ENCODE data around the gene OR6X1.

Gene OR6X1

DNA sequence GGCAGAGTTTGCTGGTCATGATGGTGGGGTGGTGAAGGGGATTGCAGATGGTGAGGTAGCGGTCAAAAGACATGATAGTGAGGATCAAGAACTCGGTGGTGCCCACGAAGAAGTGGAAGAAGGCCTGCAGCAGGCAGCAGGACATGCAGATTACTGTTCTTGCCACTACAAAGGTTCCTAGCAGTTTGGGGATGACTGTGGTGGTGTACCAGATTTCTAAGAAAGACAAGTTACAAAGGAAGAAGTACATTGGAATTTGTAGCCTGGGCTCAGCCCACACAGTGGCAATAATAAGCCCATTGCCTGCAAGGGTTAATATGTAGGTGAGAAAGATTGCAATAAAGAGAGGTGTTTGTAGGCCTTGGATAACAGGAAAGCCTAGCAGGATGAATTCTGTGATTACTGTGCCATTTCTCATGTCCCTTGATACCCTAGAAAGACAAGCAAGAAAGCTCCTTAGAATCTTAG is at the start of gene OR6X1:
OR6X1 (minus strand) TSS at position 418 of the 468 bp plus-strand sequence; CDS start at position 418, 0 bp downstream.
- Mint-ChIP-seq H3K27me3 (peaks cover 51% of the 10 kb centered on the region), H3K9me3 (no peaks in the 10 kb centered on the region), H3K4me1 (ENCODE audit: low read depth) (no peaks in the 10 kb centered on the region), H3K36me3 (ENCODE audit: low read depth) (no peaks in the 10 kb centered on the region), H3K27ac (no peak within 1 kb of the TSS), H3K4me3 (no peak within 1 kb of the TSS)
- no peak for DNase-seq

- Mint-ChIP-seq H3K27ac (no peak overlapping the region), H3K27me3 (no peaks in the 10 kb centered on the region), H3K4me1 (ENCODE audit: low read depth) (no peaks in the 10 kb centered on the region), H3K9me3 (no peaks in the 10 kb centered on the region), H3K36me3 (ENCODE audit: low read depth) (no peaks in the 10 kb centered on the region), H3K4me3 (no peak overlapping the region)
- DNase-seq, result no peak
Measured at GRCh38 chr11:123801765-123802164, 47.4 kb upstream of the OR6X1 start.

- Mint-ChIP-seq H3K9me3 (no peaks in the 10 kb centered on the region), H3K4me3 (no peak overlapping the region), H3K4me1 (ENCODE audit: low read depth) (no peaks in the 10 kb centered on the region), H3K27me3 (no peaks in the 10 kb centered on the region), H3K27ac (no peak overlapping the region), H3K36me3 (ENCODE audit: low read depth) (no peaks in the 10 kb centered on the region)
- no peak for DNase-seq
Measured at GRCh38 chr11:123800036-123800435, 45.7 kb upstream of the OR6X1 start.

DNA sequence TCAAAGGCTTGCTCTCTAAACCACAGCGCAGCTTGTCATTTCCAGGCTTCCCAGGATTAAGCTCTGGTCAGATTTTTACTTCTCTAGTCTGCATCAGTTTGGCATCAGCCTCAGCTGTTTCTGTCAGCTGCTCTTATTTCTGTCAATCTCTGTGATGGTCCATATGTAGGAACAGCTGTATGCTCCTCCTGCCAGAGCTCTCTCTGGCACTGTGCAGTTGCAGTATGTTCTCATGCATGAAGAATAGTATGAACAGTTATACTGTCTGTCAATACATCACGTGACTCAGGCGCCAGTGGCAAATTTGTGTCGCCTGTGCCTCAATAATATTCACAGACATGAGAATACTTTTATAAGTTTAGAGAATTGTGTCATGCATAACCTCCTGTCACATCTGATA is 45.1 kb upstream of the OR6X1 start:
- H3K27me3 Mint-ChIP-seq, result no peaks in the 10 kb centered on the region
- no peaks in the 10 kb centered on the region for H3K36me3 Mint-ChIP-seq (ENCODE audit: low read depth)
- no peaks in the 10 kb centered on the region for H3K4me1 Mint-ChIP-seq (ENCODE audit: low read depth)
- no peak overlapping the region for H3K27ac Mint-ChIP-seq
- no peak for DNase-seq
- H3K9me3 Mint-ChIP-seq, result no peaks in the 10 kb centered on the region
- no peak overlapping the region for H3K4me3 Mint-ChIP-seq

DNA sequence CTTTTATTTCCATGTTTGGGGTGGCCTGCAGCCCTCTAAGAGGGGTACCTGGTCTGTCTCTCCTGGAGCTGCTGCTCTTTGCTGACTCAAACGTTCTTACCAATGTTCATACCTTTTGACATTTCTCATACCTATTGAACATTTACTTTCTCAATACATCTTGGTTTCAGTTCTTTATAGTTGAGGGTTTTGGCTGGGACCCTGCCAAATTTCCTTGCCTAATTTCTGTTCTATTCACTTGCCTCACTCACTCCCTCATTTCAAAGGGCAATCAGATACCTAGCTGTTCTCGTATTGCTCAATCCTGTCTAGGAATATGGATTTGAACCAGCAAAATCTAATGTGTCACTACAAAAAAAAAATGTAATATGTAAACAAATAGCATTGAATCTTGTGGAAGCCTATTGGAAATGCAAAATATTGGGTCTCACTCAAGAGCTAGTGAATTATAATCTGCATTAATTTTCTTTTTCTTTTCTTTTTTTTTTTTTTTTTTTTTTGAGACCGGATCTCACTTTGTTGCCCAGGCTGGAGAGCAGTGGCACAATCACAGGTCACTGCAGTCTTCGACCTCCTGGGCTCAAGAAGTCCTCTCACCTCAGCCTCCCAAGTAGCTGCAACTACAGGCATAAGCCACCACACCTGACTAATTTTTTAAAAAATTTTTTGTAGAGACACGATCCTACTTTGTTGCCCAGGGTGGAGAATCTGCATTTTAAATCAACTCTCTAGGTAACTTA is 44.4 kb upstream of the OR6X1 start:
- H3K4me3 Mint-ChIP-seq, result no peak overlapping the region
- no peaks in the 10 kb centered on the region for H3K9me3 Mint-ChIP-seq
- peaks cover 6% of the 10 kb centered on the region for H3K27me3 Mint-ChIP-seq
- H3K36me3 Mint-ChIP-seq (ENCODE audit: low read depth), result no peaks in the 10 kb centered on the region
- DNase-seq, result no peak
- no peak overlapping the region for H3K27ac Mint-ChIP-seq
- no peaks in the 10 kb centered on the region for H3K4me1 Mint-ChIP-seq (ENCODE audit: low read depth)

GRCh38 chr11:123798079-123798478 is 43.8 kb upstream of the OR6X1 start:
- Mint-ChIP-seq H3K27me3 (peaks cover 6% of the 10 kb centered on the region), H3K27ac (no peak overlapping the region), H3K9me3 (no peaks in the 10 kb centered on the region), H3K4me1 (ENCODE audit: low read depth) (no peaks in the 10 kb centered on the region), H3K4me3 (no peak overlapping the region), H3K36me3 (ENCODE audit: low read depth) (no peaks in the 10 kb centered on the region)
- no peak for DNase-seq

DNA sequence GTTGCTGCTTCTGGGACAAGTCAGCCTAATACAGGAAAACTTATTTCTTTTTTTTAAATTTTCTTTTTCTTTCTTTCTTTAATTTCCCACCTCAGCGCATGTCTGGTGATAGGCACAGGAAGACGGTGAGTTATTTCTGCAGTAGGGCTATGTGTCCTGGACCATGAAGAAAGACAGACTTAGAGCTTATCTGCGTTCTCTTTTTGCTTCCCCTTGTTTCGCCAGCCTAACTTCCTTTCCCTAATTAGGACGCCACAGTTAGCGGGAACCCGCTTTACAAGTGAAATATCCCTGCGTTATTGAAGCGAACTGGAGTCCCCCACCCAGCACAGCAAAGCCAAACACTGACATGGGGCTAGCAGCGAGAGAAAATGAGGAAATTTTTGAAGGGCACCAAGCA is 43.2 kb upstream of the OR6X1 start:
- H3K27me3 Mint-ChIP-seq, result peaks cover 6% of the 10 kb centered on the region
- no peak for DNase-seq
- H3K9me3 Mint-ChIP-seq, result no peaks in the 10 kb centered on the region
- no peak overlapping the region for H3K27ac Mint-ChIP-seq
- no peaks in the 10 kb centered on the region for H3K4me1 Mint-ChIP-seq (ENCODE audit: low read depth)
- H3K4me3 Mint-ChIP-seq, result no peak overlapping the region
- no peaks in the 10 kb centered on the region for H3K36me3 Mint-ChIP-seq (ENCODE audit: low read depth)

GRCh38 chr11:123797114-123797513 is 42.8 kb upstream of the OR6X1 start:
- H3K36me3 Mint-ChIP-seq (ENCODE audit: low read depth), result no peaks in the 10 kb centered on the region
- H3K9me3 Mint-ChIP-seq, result no peaks in the 10 kb centered on the region
- H3K27ac Mint-ChIP-seq, result no peak overlapping the region
- no peak for DNase-seq
- no peak overlapping the region for H3K4me3 Mint-ChIP-seq
- no peaks in the 10 kb centered on the region for H3K4me1 Mint-ChIP-seq (ENCODE audit: low read depth)
- H3K27me3 Mint-ChIP-seq, result peaks cover 6% of the 10 kb centered on the region

DNA sequence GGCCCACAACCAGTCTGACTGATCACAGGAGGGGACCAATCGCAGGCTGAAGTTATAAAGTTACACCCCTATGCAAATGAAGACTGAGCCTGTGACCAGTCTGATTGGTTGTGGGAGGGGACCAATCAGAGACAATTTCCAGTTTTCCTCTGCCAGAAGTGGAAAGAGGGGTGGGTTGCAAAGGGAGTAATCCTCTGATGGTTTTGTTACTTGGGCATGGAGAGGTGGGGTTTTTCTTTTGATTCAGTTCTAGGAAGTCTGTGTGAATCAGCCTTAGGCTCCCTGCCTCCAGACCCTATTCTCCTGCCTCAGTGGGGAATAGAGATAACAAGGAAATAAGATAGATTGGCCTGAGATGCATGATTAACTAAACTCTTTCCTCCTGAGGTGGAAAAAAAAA is 41.9 kb upstream of the OR6X1 start:
- H3K9me3 Mint-ChIP-seq, result no peaks in the 10 kb centered on the region
- H3K36me3 Mint-ChIP-seq (ENCODE audit: low read depth), result no peaks in the 10 kb centered on the region
- H3K27me3 Mint-ChIP-seq, result peaks cover 6% of the 10 kb centered on the region
- no peaks in the 10 kb centered on the region for H3K4me1 Mint-ChIP-seq (ENCODE audit: low read depth)
- DNase-seq, result no peak
- H3K27ac Mint-ChIP-seq, result no peak overlapping the region
- no peak overlapping the region for H3K4me3 Mint-ChIP-seq

DNA sequence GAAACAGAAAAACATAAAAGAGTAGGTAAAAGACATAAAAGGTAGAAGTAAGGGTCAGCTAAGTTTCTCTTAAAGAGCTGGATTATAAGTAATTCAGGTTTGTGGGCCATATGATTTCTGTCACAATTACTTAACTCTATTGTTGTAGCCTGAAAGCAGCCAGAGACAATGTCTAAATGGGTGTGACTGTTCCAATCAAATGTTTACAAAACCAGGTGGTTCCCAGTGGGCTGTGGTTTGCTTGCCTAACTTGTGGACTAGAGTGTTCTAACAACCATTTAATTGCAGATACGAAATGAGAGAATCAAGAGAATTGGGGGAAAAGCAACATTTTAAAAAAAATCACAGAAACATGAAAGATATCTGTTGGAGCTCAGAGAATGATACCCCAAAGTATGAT is 29.2 kb upstream of the OR6X1 start:
- no peaks in the 10 kb centered on the region for H3K4me1 Mint-ChIP-seq (ENCODE audit: low read depth)
- peaks cover 19% of the 10 kb centered on the region for H3K27me3 Mint-ChIP-seq

GRCh38 chr11:123778511-123778910 is 24.2 kb upstream of the OR6X1 start:
- DNase-seq, result no peak
- Mint-ChIP-seq H3K36me3 (ENCODE audit: low read depth) (no peaks in the 10 kb centered on the region), H3K4me1 (ENCODE audit: low read depth) (no peaks in the 10 kb centered on the region), H3K27me3 (peaks cover 15% of the 10 kb centered on the region), H3K9me3 (no peaks in the 10 kb centered on the region), H3K4me3 (no peak overlapping the region), H3K27ac (no peak overlapping the region)

More for the DNA sequence above, 29.2 kb upstream of the OR6X1 start:
- Mint-ChIP-seq H3K36me3 (ENCODE audit: low read depth) (no peaks in the 10 kb centered on the region), H3K27ac (no peak overlapping the region), H3K4me3 (no peak overlapping the region), H3K9me3 (no peaks in the 10 kb centered on the region)
- no peak for DNase-seq

DNA sequence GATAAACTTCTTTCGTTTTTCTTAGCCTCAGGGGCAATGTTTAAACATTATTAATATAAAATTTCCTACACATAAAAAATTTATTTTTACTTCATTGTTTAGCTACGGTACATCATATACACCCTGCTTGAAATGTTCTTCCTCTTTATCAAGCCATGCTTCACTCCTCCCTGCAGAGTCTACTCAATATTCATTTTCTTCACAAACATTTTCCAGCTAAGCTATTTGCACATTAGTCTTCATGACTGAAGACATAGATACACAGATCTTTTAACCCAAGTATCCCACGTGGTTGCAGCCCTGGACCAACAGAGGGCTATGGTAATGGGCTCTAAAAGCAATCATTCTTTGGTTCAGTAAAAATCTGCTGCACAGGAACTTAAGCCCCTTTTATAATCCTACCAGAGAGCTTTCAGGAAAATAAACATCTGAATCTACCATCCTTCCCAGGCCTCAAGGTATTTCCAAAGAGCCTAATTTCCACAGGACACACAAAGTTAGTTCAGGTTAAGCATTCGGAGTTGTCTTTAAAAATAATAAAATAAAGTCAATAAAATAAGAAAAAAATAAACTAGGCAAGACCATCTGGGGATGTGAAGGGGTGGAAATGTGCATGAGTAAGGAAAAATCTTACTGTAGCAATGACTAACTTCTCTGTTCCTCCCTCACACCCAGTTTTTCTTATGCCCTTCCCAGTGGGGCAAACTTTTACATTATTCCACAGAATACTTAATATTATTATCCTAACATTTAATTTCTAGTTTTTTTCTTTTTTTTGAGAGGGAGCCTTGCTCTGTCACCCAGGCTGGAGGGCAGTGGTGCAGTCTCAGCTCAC is 21.6 kb upstream of the OR6X1 start:
- Mint-ChIP-seq H3K27ac (no peak overlapping the region), H3K9me3 (no peaks in the 10 kb centered on the region), H3K36me3 (ENCODE audit: low read depth) (no peaks in the 10 kb centered on the region), H3K27me3 (peaks cover 4% of the 10 kb centered on the region), H3K4me3 (no peak overlapping the region), H3K4me1 (ENCODE audit: low read depth) (no peaks in the 10 kb centered on the region)
- DNase-seq, result no peak

GRCh38 chr11:123775289-123775688 is 21.0 kb upstream of the OR6X1 start:
- Mint-ChIP-seq H3K27me3 (peaks cover 4% of the 10 kb centered on the region), H3K4me3 (no peak overlapping the region), H3K36me3 (ENCODE audit: low read depth) (no peaks in the 10 kb centered on the region), H3K4me1 (ENCODE audit: low read depth) (no peaks in the 10 kb centered on the region), H3K27ac (no peak overlapping the region), H3K9me3 (no peaks in the 10 kb centered on the region)
- no peak for DNase-seq

GRCh38 chr11:123773959-123774358 is 19.6 kb upstream of the OR6X1 start:
- H3K4me1 Mint-ChIP-seq (ENCODE audit: low read depth), result no peaks in the 10 kb centered on the region
- H3K36me3 Mint-ChIP-seq (ENCODE audit: low read depth), result no peaks in the 10 kb centered on the region
- H3K27ac Mint-ChIP-seq, result no peak overlapping the region
- no peaks in the 10 kb centered on the region for H3K9me3 Mint-ChIP-seq
- H3K27me3 Mint-ChIP-seq, result peaks cover 4% of the 10 kb centered on the region
- no peak overlapping the region for H3K4me3 Mint-ChIP-seq
- DNase-seq, result no peak

- DNase-seq, result no peak
- Mint-ChIP-seq H3K27ac (no peak overlapping the region), H3K27me3 (peaks cover 6% of the 10 kb centered on the region), H3K4me1 (ENCODE audit: low read depth) (no peaks in the 10 kb centered on the region), H3K36me3 (ENCODE audit: low read depth) (no peaks in the 10 kb centered on the region), H3K4me3 (no peak overlapping the region), H3K9me3 (no peaks in the 10 kb centered on the region)
Measured at GRCh38 chr11:123773026-123773425, 18.7 kb upstream of the OR6X1 start.

All from activated T-cell treated with anti-CD3 and anti-CD28 coated beads, Interleukin-2, amount 50 U/mL, for 24 hours (primary cell).